Measurements from ENCODE around the gene DCST2.
"Not testable (repeated sequence)": the region's sequence is repeated elsewhere in the genome, so short reads cannot be mapped to it uniquely, and the experiment has no call there.

The DCST2 gene

GRCh38 chr1:155002464-155003226 lies 30.9 kb downstream of the DCST2 start, which contains the start of gene ZBTB7B:
ZBTB7B (plus strand) TSS chr1:155002802; CDS start chr1:155014661, 11,859 bp downstream.
- H3K4me1 ChIP-seq: peaks cover 20% of the 10 kb centered on the region
- no peaks in the 10 kb centered on the region for H3K27me3 ChIP-seq (ENCODE audit: low read depth)
- in situ Hi-C loops (cut with MboI; ENCODE audit: low sequenced_read_pairs): no loop called here
- peak within 1 kb of the TSS; percentile 77 for H3K4me3 ChIP-seq
- H3K9me3 ChIP-seq: no peaks in the 10 kb centered on the region
- peak in 1 of 2 experiments; percentile 47 for DNase-seq (ENCODE audit: low spot score in 2 of 2)
- no peaks in the 10 kb centered on the region; the same call in 1 of the 2 replicates for H3K36me3 ChIP-seq (replicated peaks)

GRCh38 chr1:155001675-155002463 lies 31.7 kb downstream of the DCST2 start:
- peak; percentile 98 to 100 for DNase-seq (ENCODE audit: low spot score in 2 of 2)
- Histone ChIP-seq H3K27me3 (ENCODE audit: low read depth) (no peaks in the 10 kb centered on the region), H3K9me3 (no peaks in the 10 kb centered on the region), H3K4me3 (peak overlapping the region; percentile 77), H3K4me1 (peaks cover 20% of the 10 kb centered on the region), H3K36me3 (replicated peaks) (no peaks in the 10 kb centered on the region; the same call in 1 of the 2 replicates)
- in situ Hi-C loops (cut with MboI; ENCODE audit: low sequenced_read_pairs): no loop called here

GRCh38 chr1:155001425-155001674 lies 32.2 kb downstream of the DCST2 start:
- peak in 1 of 2 experiments; percentile 46 for DNase-seq (ENCODE audit: low spot score in 2 of 2)
- in situ Hi-C loops (cut with MboI; ENCODE audit: low sequenced_read_pairs): no loop called here
- H3K4me1 ChIP-seq: peaks cover 20% of the 10 kb centered on the region
- H3K27me3 ChIP-seq (ENCODE audit: low read depth): no peaks in the 10 kb centered on the region
- no peaks in the 10 kb centered on the region; the same call in 1 of the 2 replicates for H3K36me3 ChIP-seq (replicated peaks)
- peak overlapping the region; percentile 77 for H3K4me3 ChIP-seq
- H3K9me3 ChIP-seq: no peaks in the 10 kb centered on the region

GRCh38 chr1:155000726-155001424 lies 32.7 kb downstream of the DCST2 start:
- peak; percentile 82 to 96 for DNase-seq (ENCODE audit: low spot score in 2 of 2)
- Histone ChIP-seq H3K36me3 (replicated peaks) (no peaks in the 10 kb centered on the region; the same call in 1 of the 2 replicates), H3K4me1 (peaks cover 20% of the 10 kb centered on the region), H3K27me3 (ENCODE audit: low read depth) (no peaks in the 10 kb centered on the region), H3K9me3 (no peaks in the 10 kb centered on the region), H3K4me3 (peak overlapping the region; percentile 77)
- in situ Hi-C loops (cut with MboI; ENCODE audit: low sequenced_read_pairs): no loop called here

GRCh38 chr1:155000411-155000725 lies 33.2 kb downstream of the DCST2 start:
- no peaks in the 10 kb centered on the region for H3K27me3 ChIP-seq (ENCODE audit: low read depth)
- peak overlapping the region; percentile 77 for H3K4me3 ChIP-seq
- peaks cover 22% of the 10 kb centered on the region for H3K4me1 ChIP-seq
- DNase-seq (ENCODE audit: low spot score in 2 of 2): no peak
- H3K9me3 ChIP-seq: no peaks in the 10 kb centered on the region
- no peaks in the 10 kb centered on the region; the same call in 1 of the 2 replicates for H3K36me3 ChIP-seq (replicated peaks)
- in situ Hi-C loops (cut with MboI; ENCODE audit: low sequenced_read_pairs): no loop called here

- Histone ChIP-seq H3K27me3 (ENCODE audit: low read depth) (no peaks in the 10 kb centered on the region), H3K4me1 (peaks cover 22% of the 10 kb centered on the region), H3K9me3 (no peaks in the 10 kb centered on the region), H3K4me3 (peak overlapping the region; percentile 77), H3K36me3 (replicated peaks) (no peaks in the 10 kb centered on the region; the same call in 1 of the 2 replicates)
- DNase-seq (ENCODE audit: low spot score in 2 of 2): peak; percentile 65 to 76
- in situ Hi-C loops (cut with MboI; ENCODE audit: low sequenced_read_pairs): loop anchor here (5.0 kb wide), 1 partner anchor 63 kb away; the partner anchor contains the start of gene EFNA4
Measured at GRCh38 chr1:154999571-155000410, 33.8 kb downstream of the DCST2 start.

- peak; percentile 73 to 91 for DNase-seq (ENCODE audit: low spot score in 2 of 2)
- in situ Hi-C loops (cut with MboI; ENCODE audit: low sequenced_read_pairs): loop anchor here (5.0 kb wide), 1 partner anchor 63 kb away; the partner anchor contains the start of gene EFNA4
Measured at GRCh38 chr1:154998818-154999570, 34.6 kb downstream of the DCST2 start.

GRCh38 chr1:154998201-154998780 lies 35.3 kb downstream of the DCST2 start:
- Histone ChIP-seq H3K36me3 (replicated peaks) (no peaks in the 10 kb centered on the region), H3K4me1 (peaks cover 17% of the 10 kb centered on the region), H3K4me3 (no peak overlapping the region), H3K9me3 (no peaks in the 10 kb centered on the region), H3K27me3 (ENCODE audit: low read depth) (no peaks in the 10 kb centered on the region)
- no peak for DNase-seq (ENCODE audit: low spot score in 2 of 2)
- in situ Hi-C loops (cut with MboI; ENCODE audit: low sequenced_read_pairs): loop anchor here (5.0 kb wide), 1 partner anchor 64 kb away; the partner anchor contains the start of gene EFNA4

More at GRCh38 chr1:154998818-154999570, 34.6 kb downstream of the DCST2 start:
- Histone ChIP-seq H3K27me3 (ENCODE audit: low read depth) (no peaks in the 10 kb centered on the region), H3K36me3 (replicated peaks) (no peaks in the 10 kb centered on the region), H3K4me3 (peak overlapping the region; percentile 77), H3K9me3 (no peaks in the 10 kb centered on the region), H3K4me1 (peaks cover 17% of the 10 kb centered on the region)

- Histone ChIP-seq H3K4me3 (no peak overlapping the region), H3K4me1 (peaks cover 17% of the 10 kb centered on the region), H3K9me3 (no peaks in the 10 kb centered on the region), H3K36me3 (replicated peaks) (peaks cover 8% of the 10 kb centered on the region; the same call in 1 of the 2 replicates), H3K27me3 (ENCODE audit: low read depth) (no peaks in the 10 kb centered on the region)
- in situ Hi-C loops (cut with MboI; ENCODE audit: low sequenced_read_pairs): loop anchor here (5.0 kb wide), 1 partner anchor 65 kb away; the partner anchor contains the start of gene EFNA4
- DNase-seq (ENCODE audit: low spot score in 2 of 2): no peak
Measured at GRCh38 chr1:154996966-154997701, 36.4 kb downstream of the DCST2 start.

GRCh38 chr1:154995301-154995983 lies 38.1 kb downstream of the DCST2 start:
- H3K4me3 ChIP-seq; H3K9me3 ChIP-seq; H3K27me3 ChIP-seq (ENCODE audit: low read depth): not testable (repeated sequence)
- peaks cover 12% of the 10 kb centered on the region for H3K36me3 ChIP-seq (replicated peaks)
- in situ Hi-C loops (cut with MboI; ENCODE audit: low sequenced_read_pairs): loop anchor here (5.0 kb wide), 1 partner anchor 67 kb away; the partner anchor contains the start of gene EFNA4
- H3K4me1 ChIP-seq: peaks cover 15% of the 10 kb centered on the region
- DNase-seq (ENCODE audit: low spot score in 2 of 2): peak; percentile 56 to 83

GRCh38 chr1:154994591-154994990 lies 39.0 kb downstream of the DCST2 start:
- peaks cover 9% of the 10 kb centered on the region for H3K4me1 ChIP-seq
- H3K9me3 ChIP-seq: no peaks in the 10 kb centered on the region
- no peak overlapping the region for H3K4me3 ChIP-seq
- H3K36me3 ChIP-seq (replicated peaks): peaks cover 20% of the 10 kb centered on the region
- H3K27me3 ChIP-seq (ENCODE audit: low read depth): no peaks in the 10 kb centered on the region
- no peak for DNase-seq (ENCODE audit: low spot score in 2 of 2)
- in situ Hi-C loops (cut with MboI; ENCODE audit: low sequenced_read_pairs): no loop called here

Measured in HAP-1 (cell line).